Right ventricle myocardium superior (tissue), 1 donor: ENCODE data around the gene RTN4RL2. TPM values are rescaled to one million over a fixed set of nuclear protein-coding genes. Genes with fewer than 3 reads are reported as not detected.

Source experiments
- ATAC-seq: fragments of 200-7000 bp; cut with Tn5 transposase; one replicate; pipeline ENCODE4 v1.9.1; 2020; ENCODE audit warnings: mild to moderate bottlenecking; ENCODE audit not compliant: poor library complexity
- DNase-seq: peaks from one replicate; pipeline ENCODE4 v3.0.0-alpha.2; 2020
- intact Hi-C: fragments of 100-400 bp; cut with DNase I; formaldehyde crosslinking; loops from one replicate; pipeline ENCODE4 v1.11.2; 2022
- total RNA-seq: library from RNA; stranded (reverse); fragmentation: NEBNext Ultra II Directional; extraction: Animal tissue kit (Norgen Biotek cat#: 25700); gene quantifications from one replicate; pipeline ENCODE4 v1.2.1, GENCODE V29; 2021
- donor health status: DM: no; HTN: yes; CAD: no; lungs with severe emphysema.

Gene RTN4RL2
- total RNA-seq, 1 donor from 2014 or later: 1.9 TPM

GRCh38 chr11:57490456-57491248 is 30.3 kb downstream of the RTN4RL2 start:
- ATAC-seq: no peak
- intact Hi-C loops: no loop called here
- no peak for DNase-seq

- peak; percentile 62 for DNase-seq
- intact Hi-C loops: loop anchor here (2.0 kb wide), 1 partner anchor 35 kb away; no protein-coding TSS in a partner anchor
- no peak for ATAC-seq
Measured at GRCh38 chr11:57491371-57492061, 31.2 kb downstream of the RTN4RL2 start.

GRCh38 chr11:57493507-57494503 is 33.5 kb downstream of the RTN4RL2 start:
- ATAC-seq: peak; percentile 85
- DNase-seq: peak; percentile 74
- intact Hi-C loops: loop anchor here (2.0 kb wide), 1 partner anchor 33 kb away; no protein-coding TSS in a partner anchor

- ATAC-seq: no peak
- DNase-seq: no peak
- intact Hi-C loops: no loop called here
Measured at GRCh38 chr11:57496109-57496820, 35.9 kb downstream of the RTN4RL2 start.

- DNase-seq (no peak), ATAC-seq (no peak)
- intact Hi-C loops: no loop called here
Measured at GRCh38 chr11:57497303-57498247, 37.2 kb downstream of the RTN4RL2 start.

- ATAC-seq (no peak), DNase-seq (no peak)
- intact Hi-C loops: no loop called here
Measured at GRCh38 chr11:57498540-57498939, 38.2 kb downstream of the RTN4RL2 start.

GRCh38 chr11:57499413-57499982 is 39.2 kb downstream of the RTN4RL2 start:
- ATAC-seq (peak; percentile 98), DNase-seq (peak; percentile 98)
- intact Hi-C loops: no loop called here

GRCh38 chr11:57499983-57500461 is 39.7 kb downstream of the RTN4RL2 start:
- DNase-seq (no peak), ATAC-seq (no peak)

GRCh38 chr11:57500515-57500914 is 40.2 kb downstream of the RTN4RL2 start:
- intact Hi-C loops: no loop called here
- DNase-seq (no peak), ATAC-seq (peak; percentile 24)

More at GRCh38 chr11:57499983-57500461, 39.7 kb downstream of the RTN4RL2 start:
- intact Hi-C loops: no loop called here

GRCh38 chr11:57500926-57501325 is 40.6 kb downstream of the RTN4RL2 start:
- no peak for ATAC-seq
- intact Hi-C loops: no loop called here

GRCh38 chr11:57501953-57502352 is 41.6 kb downstream of the RTN4RL2 start:
- DNase-seq (no peak), ATAC-seq (peak; percentile 3)
- intact Hi-C loops: no loop called here

More at GRCh38 chr11:57500926-57501325, 40.6 kb downstream of the RTN4RL2 start:
- DNase-seq: no peak

GRCh38 chr11:57502376-57502775 is 42.0 kb downstream of the RTN4RL2 start:
- DNase-seq (no peak), ATAC-seq (no peak)
- intact Hi-C loops: no loop called here

- intact Hi-C loops: no loop called here
- ATAC-seq (no peak), DNase-seq (no peak)
Measured at GRCh38 chr11:57502870-57503269, 42.5 kb downstream of the RTN4RL2 start.

- DNase-seq (no peak), ATAC-seq (no peak)
- intact Hi-C loops: no loop called here
Measured at GRCh38 chr11:57504511-57504910, 44.2 kb downstream of the RTN4RL2 start.

- ATAC-seq (no peak), DNase-seq (no peak)
- intact Hi-C loops: no loop called here
Measured at GRCh38 chr11:57506522-57506921, 46.2 kb downstream of the RTN4RL2 start.

- no peak for ATAC-seq
- intact Hi-C loops: no loop called here
- no peak for DNase-seq
Measured at GRCh38 chr11:57508341-57509170, 48.2 kb downstream of the RTN4RL2 start.
